NK-92 treated with Interleukin-12 subunit alpha and Interleukin-12 subunit beta, amount 100 ng/mL, for 24 hours (cell line): ENCODE results near the gene CST1.
A peak's percentile ranks its signal among the peaks of the same experiment; 100 is the strongest.
"Not testable (repeated sequence)": the region's sequence is repeated elsewhere in the genome, so short reads cannot be mapped to it uniquely, and the experiment has no call there.

Experiments
- DNase-seq: peaks from one replicate; lab custom pipeline; 2025; lab: John Stamatoyannopoulos, UW

CST1 gene

GRCh38 chr20:23750786-23751185 is at the start of gene CST1:
Gene CST1 (minus strand): TSS chr20:23750935. CDS start chr20:23750866, 69 bp downstream.
- DNase-seq: not testable (repeated sequence)

GRCh38 chr20:23799216-23799847 is 48.6 kb upstream of the CST1 start:
- peak; percentile 30 for DNase-seq

- no peak for DNase-seq
Observed at GRCh38 chr20:23795526-23795925, 44.8 kb upstream of the CST1 start.

GRCh38 chr20:23794841-23795240 is 44.1 kb upstream of the CST1 start:
- no peak for DNase-seq

GRCh38 chr20:23794065-23794464 is 43.3 kb upstream of the CST1 start:
- no peak for DNase-seq

GRCh38 chr20:23783447-23783846 is 32.7 kb upstream of the CST1 start:
- no peak for DNase-seq

- DNase-seq: no peak
Observed at GRCh38 chr20:23782366-23782983, 31.7 kb upstream of the CST1 start.

GRCh38 chr20:23778676-23779075 is 27.9 kb upstream of the CST1 start:
- DNase-seq: not testable (repeated sequence)

- not testable (repeated sequence) for DNase-seq
Observed at GRCh38 chr20:23777380-23777779, 26.6 kb upstream of the CST1 start.

GRCh38 chr20:23776067-23776771 is 25.5 kb upstream of the CST1 start:
- DNase-seq: no peak

- DNase-seq: no peak
Observed at GRCh38 chr20:23774081-23774480, 23.3 kb upstream of the CST1 start.

- DNase-seq: no peak
Observed at GRCh38 chr20:23773579-23773978, 22.8 kb upstream of the CST1 start.

- no peak for DNase-seq
Observed at GRCh38 chr20:23773127-23773526, 22.4 kb upstream of the CST1 start.

GRCh38 chr20:23772074-23772473 is 21.3 kb upstream of the CST1 start:
- DNase-seq: no peak

- no peak for DNase-seq
Observed at GRCh38 chr20:23770384-23770783, 19.6 kb upstream of the CST1 start.

GRCh38 chr20:23768520-23768919 is 17.8 kb upstream of the CST1 start:
- DNase-seq: not testable (repeated sequence)

- DNase-seq: no peak
Observed at GRCh38 chr20:23766531-23766930, 15.8 kb upstream of the CST1 start.

- no peak for DNase-seq
Observed at GRCh38 chr20:23765578-23765977, 14.8 kb upstream of the CST1 start.

- not testable (repeated sequence) for DNase-seq
Observed at GRCh38 chr20:23764630-23765029, 13.9 kb upstream of the CST1 start.

GRCh38 chr20:23763345-23763744 is 12.6 kb upstream of the CST1 start:
- no peak for DNase-seq

GRCh38 chr20:23759306-23759940 is 8.7 kb upstream of the CST1 start:
- DNase-seq: no peak

- not testable (repeated sequence) for DNase-seq
Observed at GRCh38 chr20:23756792-23757191, 6.1 kb upstream of the CST1 start.

- DNase-seq: not testable (repeated sequence)
Observed at GRCh38 chr20:23755131-23755611, 4.4 kb upstream of the CST1 start.
